IMR-90 (cell line): Measurements from ENCODE around the gene EPHA5. TPM values are rescaled to one million over a fixed set of nuclear protein-coding genes. Genes with fewer than 3 reads are reported as not detected.

ENCODE experiments used
- ATAC-seq: fragments of 200-7000 bp; cut with Tn5 transposase; 2 replicates; pipeline ENCODE4 v1.9.1; 2020; ENCODE audit warnings: low read depth, mild to moderate bottlenecking, moderate library complexity
- BruUV-seq: library from RNA; stranded (reverse); fragments of 400-500 nt; replicated peaks from 2 replicates; lab custom pipeline; 2021; lab: Mats Ljungman, UMichigan
- CTCF ChIA-PET: fragments of 300-600 bp; formaldehyde crosslinking; extraction: SDS; loops from one replicate; lab custom pipeline; 2021; ENCODE audit warnings: antibody characterized with exemption; lab: Yijun Ruan, JAX
- POLR2A ChIA-PET: fragments of 300-600 bp; sonication (Branson Sonifier 250); formaldehyde crosslinking; loops from one replicate; lab custom pipeline; 2022; ENCODE audit warnings: antibody characterized with exemption; ENCODE audit not compliant: unreplicated experiment; lab: Charles Lee
- DNase-seq: peaks from one replicate; pipeline ENCODE4 v3.0.0; 2013
- H2AFZ ChIP-seq: replicated peaks from 2 replicates; pipeline ENCODE3; 2013; ENCODE audit warnings: low read length, mild to moderate bottlenecking; ENCODE audit not compliant: poor library complexity
- H2AK5ac ChIP-seq: 2 replicates; pipeline ENCODE4 v1.6.1; 2013; ENCODE audit warnings: low read depth, low read length, inconsistent platforms
- H2AK9ac ChIP-seq: replicated peaks from 2 replicates; pipeline ENCODE3; 2013; ENCODE audit warnings: mild to moderate bottlenecking, low read depth, low read length, moderate library complexity; ENCODE audit not compliant: poor library complexity
- H2BK120ac ChIP-seq: 2 replicates; pipeline ENCODE4 v1.6.1; 2013; ENCODE audit warnings: low read depth, low read length, inconsistent platforms
- H2BK15ac ChIP-seq: 3 replicates; pipeline ENCODE4 v1.6.1; 2013; ENCODE audit warnings: low read depth, low read length, inconsistent platforms
- H2BK20ac ChIP-seq: 2 replicates; pipeline ENCODE4 v1.6.1; 2013; ENCODE audit warnings: low read depth, mild to moderate bottlenecking, inconsistent platforms, low read length, moderate library complexity
- H2BK5ac ChIP-seq: 2 replicates; pipeline ENCODE4 v1.6.1; 2013; ENCODE audit warnings: mild to moderate bottlenecking, low read depth, low read length, inconsistent platforms; ENCODE audit not compliant: poor library complexity, severe bottlenecking
- H3K14ac ChIP-seq: replicated peaks from 2 replicates; pipeline ENCODE4 v1.6.1; 2013; ENCODE audit warnings: low read depth, low read length, inconsistent platforms
- H3K18ac ChIP-seq: 2 replicates; pipeline ENCODE4 v1.6.1; 2013; ENCODE audit warnings: low read depth, low read length, control low read depth
- H3K23ac ChIP-seq: 2 replicates; pipeline ENCODE4 v1.6.1; 2013; ENCODE audit warnings: low read depth, low read length, inconsistent platforms
- H3K27ac ChIP-seq: 2 replicates; pipeline ENCODE4 v1.5.1; 2013; ENCODE audit warnings: mild to moderate bottlenecking, control low read depth, low read length; ENCODE audit not compliant: insufficient read depth
- H3K27me3 ChIP-seq: 2 replicates; pipeline ENCODE4 v1.6.1; 2013; ENCODE audit warnings: low read length; ENCODE audit not compliant: control insufficient read depth, insufficient read depth
- H3K36me3 ChIP-seq: 2 replicates; pipeline ENCODE4 v1.6.1; 2013; ENCODE audit warnings: low read length, mixed read lengths; ENCODE audit not compliant: control insufficient read depth, insufficient read depth
- H3K4ac ChIP-seq: 2 replicates; pipeline ENCODE4 v1.6.1; 2013; ENCODE audit warnings: low read depth, low read length, inconsistent platforms
- H3K4me1 ChIP-seq: 2 replicates; pipeline ENCODE4 v1.6.1; 2013; ENCODE audit warnings: low read length, mixed read lengths; ENCODE audit not compliant: control insufficient read depth, insufficient read depth
- H3K4me2 ChIP-seq: 2 replicates; pipeline ENCODE4 v1.6.1; 2013; ENCODE audit warnings: low read depth, mild to moderate bottlenecking, control low read depth, low read length, moderate library complexity
- H3K4me3 ChIP-seq: 2 replicates; pipeline ENCODE4 v1.5.1; 2013; ENCODE audit warnings: low read depth, mild to moderate bottlenecking, control low read depth, low read length, moderate library complexity; ENCODE audit not compliant: insufficient read depth
- H3K56ac ChIP-seq: 2 replicates; pipeline ENCODE4 v1.6.1; 2013; ENCODE audit warnings: low read length, inconsistent platforms; ENCODE audit not compliant: insufficient read depth; ENCODE audit errors: extremely low read depth
- H3K79me1 ChIP-seq, 2 experiments: 2 replicates each; pipeline ENCODE4 v1.6.1; 2013; ENCODE audit warnings: low read length in 2 of 2, inconsistent platforms in 1 of 2, low read depth in 1 of 2
- H3K9ac ChIP-seq: 2 replicates; pipeline ENCODE4 v1.6.1; 2013; ENCODE audit warnings: low read depth, low read length, control low read depth
- H3K9me1 ChIP-seq: 2 replicates; pipeline ENCODE4 v1.6.1; 2013; ENCODE audit warnings: low read length, inconsistent platforms; ENCODE audit not compliant: insufficient read depth
- H3K9me3 ChIP-seq: 2 replicates; pipeline ENCODE4 v1.6.1; 2013; ENCODE audit warnings: low read length; ENCODE audit not compliant: control insufficient read depth, insufficient read depth
- H4K20me1 ChIP-seq: 2 replicates; pipeline ENCODE4 v1.6.1; 2013; ENCODE audit warnings: low read length, inconsistent platforms; ENCODE audit not compliant: insufficient read depth
- H4K5ac ChIP-seq: 2 replicates; pipeline ENCODE4 v1.6.1; 2013; ENCODE audit warnings: mild to moderate bottlenecking, low read depth, low read length, control low read depth
- H4K8ac ChIP-seq, 2 experiments: 2 replicates each; pipeline ENCODE4 v1.6.1; 2013; ENCODE audit warnings: low read depth in 2 of 2, low read length in 2 of 2, control low read depth in 1 of 2, inconsistent platforms in 1 of 2
- H4K91ac ChIP-seq: 2 replicates; pipeline ENCODE4 v1.6.1; 2013; ENCODE audit warnings: low read depth, low read length, inconsistent platforms; ENCODE audit not compliant: insufficient read depth
- BHLHE40 ChIP-seq: fragments of 150-350 bp; IDR thresholded peaks from 2 replicates; pipeline ENCODE4 v1.6.1; 2016; ENCODE audit warnings: mild to moderate bottlenecking, low read depth, low read length
- CEBPB ChIP-seq: IDR thresholded peaks from 2 replicates; pipeline ENCODE4 v1.6.1; 2012; ENCODE audit warnings: low read depth, low read length, improper control_type of control experiment
- CHD1 ChIP-seq: IDR thresholded peaks from 2 replicates; pipeline ENCODE4 v1.6.1; 2012; ENCODE audit warnings: low read depth, low read length, improper control_type of control experiment
- FOS ChIP-seq: fragments of 150-350 bp; IDR thresholded peaks from 2 replicates; pipeline ENCODE4 v1.6.1; 2016; ENCODE audit warnings: low read depth, low read length
- MAFK ChIP-seq: IDR thresholded peaks from 2 replicates; pipeline ENCODE4 v1.6.1; 2012; ENCODE audit warnings: low read depth, low read length, improper control_type of control experiment
- MXI1 ChIP-seq: IDR thresholded peaks from 2 replicates; pipeline ENCODE4 v1.6.1; 2012; ENCODE audit warnings: low read depth, mild to moderate bottlenecking, low read length, moderate library complexity, borderline replicate concordance
- NFE2L2 ChIP-seq: fragments of 150-350 bp; IDR thresholded peaks from 2 replicates; pipeline ENCODE4 v1.6.1; 2016; ENCODE audit warnings: low read depth, mild to moderate bottlenecking, low read length
- POLR2A ChIP-seq: IDR thresholded peaks from 2 replicates; pipeline ENCODE4 v1.6.1; 2012; ENCODE audit warnings: mild to moderate bottlenecking, low read depth, low read length
- RCOR1 ChIP-seq: IDR thresholded peaks from 2 replicates; pipeline ENCODE4 v1.6.1; 2012; ENCODE audit warnings: mild to moderate bottlenecking, low read length, improper control_type of control experiment; ENCODE audit not compliant: insufficient replicate concordance
- RFX5 ChIP-seq: IDR thresholded peaks from 2 replicates; pipeline ENCODE4 v1.8.0; 2012; ENCODE audit warnings: low read depth, mild to moderate bottlenecking, low read length, moderate library complexity
- WGBS, 2 experiments: methylation state at CpG; one replicate each; pipeline versions ENCODE4 v1.1.5 to v1.1.7; 2013; ENCODE audit warnings: missing lambda C conversion rate in 2 of 2; ENCODE audit not compliant: insufficient read length in 1 of 2; ENCODE audit errors: extremely low coverage in 2 of 2; 5-methylcytosine and 5-hydroxymethylcytosine counted together
- dilution Hi-C: fragments of 300-500 bp; cut with HindIII; formaldehyde crosslinking; loops from one replicate; pipeline ENCODE4 v1.14.3; 2018; ENCODE audit warnings: low sequenced_read_pairs; ENCODE audit not compliant: unreplicated experiment
- in situ Hi-C: fragments of 300-500 bp; cut with MboI; formaldehyde crosslinking; loops from 3 replicates; pipeline ENCODE4 v1.14.3; 2019; ENCODE audit warnings: low sequenced_read_pairs, inconsistent platforms, mixed read lengths
- intact Hi-C: fragments of 100-400 bp; cut with micrococcal nuclease; formaldehyde crosslinking; loops from 2 replicates; pipeline ENCODE4 v1.10.0; 2022
- polyA plus RNA-seq, 3 experiments: library from polyadenylated mRNA; depleted of rRNA; stranded (reverse); fragments of >200 nt; gene quantifications; 2 replicates each; pipeline ENCODE4 v1.2.3, GENCODE V29; 2012; ENCODE audit warnings: low replicate concordance in 1 of 3
- total RNA-seq: library from RNA; depleted of rRNA; stranded (reverse); fragments of >200 nt; gene quantifications from 2 replicates; pipeline ENCODE4 v1.2.3, GENCODE V29; 2012
- TF ChIP-seq, protein P1 (sequence below): fragments of 150-350 bp; IDR thresholded peaks from 2 replicates; pipeline ENCODE4 v1.6.1; 2017; ENCODE audit warnings: mild to moderate bottlenecking, antibody characterized with exemption, low read length, low read depth
- TF ChIP-seq, protein P2 (sequence below): fragments of 150-350 bp; IDR thresholded peaks from 2 replicates; pipeline ENCODE4 v1.6.1; 2016; ENCODE audit warnings: low read depth, mild to moderate bottlenecking, low read length, moderate library complexity, borderline replicate concordance
- TF ChIP-seq, protein P3 (sequence below): conservative IDR thresholded peaks from 2 replicates; pipeline ENCODE4 v1.5.1; 2012; ENCODE audit warnings: mild to moderate bottlenecking, low read depth, low read length, improper control_type of control experiment

The EPHA5 gene
- total and polyA plus RNA-seq, 2 of the 4 experiments (the other 2 are of a cell fraction): 0.07 to 0.18 TPM

DNA sequence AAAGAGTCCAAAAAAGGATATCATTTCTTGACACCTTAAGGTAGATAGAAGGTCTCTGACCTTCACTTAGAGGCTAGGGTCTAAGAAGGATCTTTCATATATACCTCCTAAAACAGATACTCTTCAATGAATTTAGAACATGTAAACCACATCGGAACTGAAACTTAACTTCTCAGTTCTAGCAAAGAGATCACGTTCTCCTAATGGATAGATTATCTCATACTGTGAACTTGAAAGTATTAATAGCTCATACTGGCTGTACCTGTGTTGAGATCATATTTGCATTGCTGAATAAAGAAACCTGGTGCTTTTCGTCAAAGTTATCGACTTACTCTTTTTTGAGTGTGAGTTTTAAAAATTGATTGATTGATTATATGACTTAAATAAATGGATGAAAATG lies 353.8 kb downstream of the EPHA5 start:
- no peak overlapping the region for H2BK5ac ChIP-seq
- no peak overlapping the region for H3K18ac ChIP-seq
- CTCF ChIA-PET: no interaction called here
- TF ChIP-seq, protein P1, sequence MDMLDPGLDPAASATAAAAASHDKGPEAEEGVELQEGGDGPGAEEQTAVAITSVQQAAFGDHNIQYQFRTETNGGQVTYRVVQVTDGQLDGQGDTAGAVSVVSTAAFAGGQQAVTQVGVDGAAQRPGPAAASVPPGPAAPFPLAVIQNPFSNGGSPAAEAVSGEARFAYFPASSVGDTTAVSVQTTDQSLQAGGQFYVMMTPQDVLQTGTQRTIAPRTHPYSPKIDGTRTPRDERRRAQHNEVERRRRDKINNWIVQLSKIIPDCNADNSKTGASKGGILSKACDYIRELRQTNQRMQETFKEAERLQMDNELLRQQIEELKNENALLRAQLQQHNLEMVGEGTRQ: no peak
- TF ChIP-seq POLR2A (no peak), MAFK (no peak), RCOR1 (no peak), NFE2L2 (no peak), BHLHE40 (no peak), CEBPB (no peak), CHD1 (no peak), FOS (no peak), MXI1 (no peak), RFX5 (no peak)
- TF ChIP-seq, protein P2, sequence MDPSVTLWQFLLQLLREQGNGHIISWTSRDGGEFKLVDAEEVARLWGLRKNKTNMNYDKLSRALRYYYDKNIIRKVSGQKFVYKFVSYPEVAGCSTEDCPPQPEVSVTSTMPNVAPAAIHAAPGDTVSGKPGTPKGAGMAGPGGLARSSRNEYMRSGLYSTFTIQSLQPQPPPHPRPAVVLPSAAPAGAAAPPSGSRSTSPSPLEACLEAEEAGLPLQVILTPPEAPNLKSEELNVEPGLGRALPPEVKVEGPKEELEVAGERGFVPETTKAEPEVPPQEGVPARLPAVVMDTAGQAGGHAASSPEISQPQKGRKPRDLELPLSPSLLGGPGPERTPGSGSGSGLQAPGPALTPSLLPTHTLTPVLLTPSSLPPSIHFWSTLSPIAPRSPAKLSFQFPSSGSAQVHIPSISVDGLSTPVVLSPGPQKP: no peak
- TF ChIP-seq, protein P3, sequence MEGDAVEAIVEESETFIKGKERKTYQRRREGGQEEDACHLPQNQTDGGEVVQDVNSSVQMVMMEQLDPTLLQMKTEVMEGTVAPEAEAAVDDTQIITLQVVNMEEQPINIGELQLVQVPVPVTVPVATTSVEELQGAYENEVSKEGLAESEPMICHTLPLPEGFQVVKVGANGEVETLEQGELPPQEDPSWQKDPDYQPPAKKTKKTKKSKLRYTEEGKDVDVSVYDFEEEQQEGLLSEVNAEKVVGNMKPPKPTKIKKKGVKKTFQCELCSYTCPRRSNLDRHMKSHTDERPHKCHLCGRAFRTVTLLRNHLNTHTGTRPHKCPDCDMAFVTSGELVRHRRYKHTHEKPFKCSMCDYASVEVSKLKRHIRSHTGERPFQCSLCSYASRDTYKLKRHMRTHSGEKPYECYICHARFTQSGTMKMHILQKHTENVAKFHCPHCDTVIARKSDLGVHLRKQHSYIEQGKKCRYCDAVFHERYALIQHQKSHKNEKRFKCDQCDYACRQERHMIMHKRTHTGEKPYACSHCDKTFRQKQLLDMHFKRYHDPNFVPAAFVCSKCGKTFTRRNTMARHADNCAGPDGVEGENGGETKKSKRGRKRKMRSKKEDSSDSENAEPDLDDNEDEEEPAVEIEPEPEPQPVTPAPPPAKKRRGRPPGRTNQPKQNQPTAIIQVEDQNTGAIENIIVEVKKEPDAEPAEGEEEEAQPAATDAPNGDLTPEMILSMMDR: no peak
- H3K36me3 ChIP-seq: no peaks in the 10 kb centered on the region
- H2AK9ac ChIP-seq: no peak overlapping the region
- no peak overlapping the region for H3K4me3 ChIP-seq
- H4K20me1 ChIP-seq: no peaks in the 10 kb centered on the region
- no peaks in the 10 kb centered on the region for H3K27me3 ChIP-seq
- H3K4me2 ChIP-seq: no peak overlapping the region
- BruUV-seq: no TSS peak
- DNase-seq: no peak
- H3K56ac ChIP-seq: no peak overlapping the region
- no peak overlapping the region for H3K9ac ChIP-seq
- no peak overlapping the region for H4K5ac ChIP-seq
- WGBS, 2 experiments: no CpG with 5 or more reads among the region's 4 CpGs
- no peak overlapping the region for H3K14ac ChIP-seq
- H2BK20ac ChIP-seq: no peak overlapping the region
- H3K9me1 ChIP-seq: no peaks in the 10 kb centered on the region
- POLR2A ChIA-PET: interaction anchor here (0.6 kb wide), 1 partner anchor 9 kb away, joined by 3 read pairs; no protein-coding TSS in a partner anchor
- no peak overlapping the region for H2AK5ac ChIP-seq
- no peaks in the 10 kb centered on the region for H3K9me3 ChIP-seq
- no peak overlapping the region for H3K4ac ChIP-seq
- H2AFZ ChIP-seq: no peak overlapping the region
- dilution Hi-C loops (no loop called here), intact Hi-C loops (no loop called here), in situ Hi-C loops (no loop called here)
- H2BK15ac ChIP-seq: no peak overlapping the region
- H2BK120ac ChIP-seq: no peak overlapping the region
- H3K79me1 ChIP-seq: no peaks in the 10 kb centered on the region
- no peak overlapping the region for H3K27ac ChIP-seq
- H4K8ac ChIP-seq: no peak overlapping the region
- no peak for ATAC-seq
- H3K4me1 ChIP-seq: no peaks in the 10 kb centered on the region
- no peak overlapping the region for H4K91ac ChIP-seq
- H3K23ac ChIP-seq: no peak overlapping the region
